ENCODE data around the gene RUFY2. TPM values are rescaled to one million over a fixed set of nuclear protein-coding genes. Genes with fewer than 3 reads are reported as not detected.
A peak's percentile ranks its signal among the peaks of the same experiment; 100 is the strongest.

Gene RUFY2
- total RNA-seq, result 18.2 and 23.5 TPM in 2 replicates

GRCh38 chr10:68406815-68407548, at the start of gene RUFY2:
Gene RUFY2 (minus strand): TSS chr10:68407277. CDS start chr10:68407189, 88 bp downstream.
- DNase-seq, result peak; percentile 84

GRCh38 chr10:68449698-68450097, 42.6 kb upstream of the RUFY2 start:
- DNase-seq, result peak; percentile 8

GRCh38 chr10:68446179-68446578, 39.1 kb upstream of the RUFY2 start:
- no peak for DNase-seq

GRCh38 chr10:68442971-68443370, 35.9 kb upstream of the RUFY2 start:
- DNase-seq, result no peak

- DNase-seq, result no peak
Observed at GRCh38 chr10:68440898-68441297, 33.8 kb upstream of the RUFY2 start.

- DNase-seq, result no peak
Observed at GRCh38 chr10:68435803-68436202, 28.7 kb upstream of the RUFY2 start.

GRCh38 chr10:68434657-68435056, 27.6 kb upstream of the RUFY2 start:
- no peak for DNase-seq

- peak; percentile 31 for DNase-seq
Observed at GRCh38 chr10:68428396-68429104, 21.5 kb upstream of the RUFY2 start.

- no peak for DNase-seq
Observed at GRCh38 chr10:68424454-68425014, 17.5 kb upstream of the RUFY2 start.

- DNase-seq, result no peak
Observed at GRCh38 chr10:68423522-68423921, 16.4 kb upstream of the RUFY2 start.

GRCh38 chr10:68419376-68419775, 12.3 kb upstream of the RUFY2 start:
- no peak for DNase-seq

GRCh38 chr10:68408898-68409518, 1.9 kb upstream of the RUFY2 start:
- no peak for DNase-seq

- peak; percentile 71 for DNase-seq
Observed at GRCh38 chr10:68406111-68406814, 814 bp downstream of the RUFY2 start.

GRCh38 chr10:68403701-68404100, 3.4 kb downstream of the RUFY2 start:
- DNase-seq, result no peak

- DNase-seq, result no peak
Observed at GRCh38 chr10:68402276-68402675, 4.8 kb downstream of the RUFY2 start.

GRCh38 chr10:68397005-68397404, 10.1 kb downstream of the RUFY2 start:
- DNase-seq, result no peak

GRCh38 chr10:68385740-68386139, 21.3 kb downstream of the RUFY2 start:
- no peak for DNase-seq

GRCh38 chr10:68371604-68372003, 35.5 kb downstream of the RUFY2 start:
- no peak for DNase-seq

- DNase-seq, result no peak
Observed at GRCh38 chr10:68367121-68367520, 40.0 kb downstream of the RUFY2 start.

GRCh38 chr10:68366600-68366999, 40.5 kb downstream of the RUFY2 start:
- DNase-seq, result no peak

GRCh38 chr10:68365611-68366010, 41.5 kb downstream of the RUFY2 start:
- DNase-seq, result no peak

GRCh38 chr10:68364101-68364886, 42.8 kb downstream of the RUFY2 start:
- no peak for DNase-seq

All from dermis blood vessel endothelial cell (primary cell).